Measurements from ENCODE around the gene OBSCN.

OBSCN gene

GRCh38 chr1:228333739-228334115 is 125.9 kb downstream of the OBSCN start:
- DNase-seq (ENCODE audit: low spot score) = no peak
- in situ Hi-C loops (cut with MboI; ENCODE audit: low sequenced_read_pairs, unreplicated experiment) = no loop called here
- no peak for TF ChIP-seq CTCF (IDR thresholded peaks at IDR 0.05; ENCODE audit: borderline replicate concordance, control extremely low read depth, extremely low read depth, insufficient read depth, missing control alignments)

- in situ Hi-C loops (cut with MboI; ENCODE audit: low sequenced_read_pairs, unreplicated experiment) = no loop called here
- DNase-seq (ENCODE audit: low spot score) = no peak
- no peak for TF ChIP-seq CTCF (IDR thresholded peaks at IDR 0.05; ENCODE audit: borderline replicate concordance, control extremely low read depth, extremely low read depth, insufficient read depth, missing control alignments)
These were observed 126.5 kb downstream of the OBSCN start for GRCh38 chr1:228334226-228334935.

DNA sequence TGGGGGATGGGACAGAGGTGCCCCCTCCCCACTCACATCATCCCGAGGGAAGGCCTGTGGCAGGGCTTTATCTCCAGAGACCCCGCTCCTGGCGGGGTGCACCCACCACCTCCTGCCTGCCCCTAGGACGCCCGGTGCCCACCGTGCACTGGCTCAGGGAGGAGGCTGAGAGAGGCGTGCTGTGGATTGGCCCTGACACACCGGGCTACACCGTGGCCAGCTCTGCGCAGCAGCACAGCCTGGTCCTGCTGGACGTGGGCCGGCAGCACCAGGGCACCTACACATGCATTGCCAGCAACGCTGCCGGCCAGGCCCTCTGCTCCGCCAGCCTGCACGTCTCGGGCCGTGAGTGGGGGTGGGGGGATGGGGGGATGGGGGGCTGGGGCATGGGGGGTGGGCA is 127.1 kb downstream of the OBSCN start:
- TF ChIP-seq CTCF (IDR thresholded peaks at IDR 0.05; ENCODE audit: borderline replicate concordance, control extremely low read depth, extremely low read depth, insufficient read depth, missing control alignments) = no peak
- in situ Hi-C loops (cut with MboI; ENCODE audit: low sequenced_read_pairs, unreplicated experiment) = no loop called here
- no peak for DNase-seq (ENCODE audit: low spot score)

GRCh38 chr1:228335406-228336307 is 127.8 kb downstream of the OBSCN start:
- no peak for TF ChIP-seq CTCF (IDR thresholded peaks at IDR 0.05; ENCODE audit: borderline replicate concordance, control extremely low read depth, extremely low read depth, insufficient read depth, missing control alignments)
- in situ Hi-C loops (cut with MboI; ENCODE audit: low sequenced_read_pairs, unreplicated experiment) = no loop called here
- no peak for DNase-seq (ENCODE audit: low spot score)

DNA sequence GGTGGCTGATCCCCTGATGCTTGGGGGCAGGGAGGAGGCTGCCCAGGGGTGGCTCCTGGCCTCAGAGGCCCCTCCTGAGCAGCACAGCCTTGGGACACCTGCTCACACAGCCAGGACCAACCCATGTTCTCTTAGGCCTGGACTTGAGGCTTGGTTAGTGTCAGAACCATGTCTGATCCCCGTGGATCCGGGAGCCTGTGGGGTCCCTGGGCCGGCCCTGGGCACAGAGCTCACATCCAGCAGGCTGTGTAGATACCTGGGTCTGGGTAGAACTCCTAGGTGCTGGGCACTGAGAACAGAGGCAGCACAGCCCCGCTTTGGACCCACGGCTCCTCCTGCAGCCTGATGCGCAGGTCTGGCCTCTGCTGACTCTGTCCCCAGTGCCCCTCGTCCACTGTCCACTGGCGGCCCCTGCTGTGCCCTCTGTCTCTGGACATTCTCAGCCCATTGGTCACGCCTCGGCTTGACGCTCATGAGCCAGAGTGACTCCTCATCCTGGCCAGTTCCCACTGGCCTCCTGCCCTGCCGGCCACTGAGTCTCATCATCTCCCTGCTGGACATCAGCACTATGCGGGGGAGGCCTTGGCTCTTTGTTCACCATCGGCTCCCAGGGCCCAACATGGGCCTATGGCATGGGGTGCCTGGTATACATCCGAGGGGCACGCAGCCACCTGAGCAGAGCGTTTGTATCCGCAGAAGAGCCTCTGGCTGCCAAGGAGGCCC is 128.6 kb downstream of the OBSCN start:
- no peak for TF ChIP-seq CTCF (IDR thresholded peaks at IDR 0.05; ENCODE audit: borderline replicate concordance, control extremely low read depth, extremely low read depth, insufficient read depth, missing control alignments)
- in situ Hi-C loops (cut with MboI; ENCODE audit: low sequenced_read_pairs, unreplicated experiment) = no loop called here

GRCh38 chr1:228337031-228337564 is 129.3 kb downstream of the OBSCN start:
- in situ Hi-C loops (cut with MboI; ENCODE audit: low sequenced_read_pairs, unreplicated experiment) = no loop called here

More for the DNA sequence above, 128.6 kb downstream of the OBSCN start:
- DNase-seq (ENCODE audit: low spot score) = no peak

More at GRCh38 chr1:228337031-228337564, 129.3 kb downstream of the OBSCN start:
- TF ChIP-seq CTCF (IDR thresholded peaks at IDR 0.05; ENCODE audit: borderline replicate concordance, control extremely low read depth, extremely low read depth, insufficient read depth, missing control alignments) = no peak
- DNase-seq (ENCODE audit: low spot score) = no peak
